Sigmoid colon (tissue), 7 donors: ENCODE data around the gene PRAME. TPM values are rescaled to one million over a fixed set of nuclear protein-coding genes. Genes with fewer than 3 reads are reported as not detected.

ENCODE experiments used
- DNase-seq: peaks from one replicate; pipeline ENCODE4 v3.0.0-alpha.2; 2019
- H3K27ac ChIP-seq, 4 donors: fragments of 200-600 bp; sonication (generic); one replicate each; pipeline ENCODE4 v1.5.1; 2016 to 2019; ENCODE audit warnings: mild to moderate bottlenecking in 1 of 4
- H3K27me3 ChIP-seq, 3 donors: fragments of 200-600 bp; sonication (generic); one replicate each; pipeline ENCODE4 v1.5.1; 2019; ENCODE audit warnings: mild to moderate bottlenecking in 1 of 3
- H3K36me3 ChIP-seq, 4 donors: fragments of 200-600 bp; sonication (generic); one replicate each; pipeline ENCODE4 v1.5.1; 2016 to 2019
- H3K4me1 ChIP-seq, 4 donors: fragments of 200-600 bp; sonication (generic); one replicate each; pipeline ENCODE4 v1.5.1; 2017 to 2019
- H3K4me3 ChIP-seq, 4 donors: fragments of 200-600 bp; sonication (generic); one replicate each; pipeline ENCODE4 v1.5.1; 2017 to 2019; ENCODE audit warnings: mild to moderate bottlenecking in 2 of 4, moderate library complexity in 1 of 4
- H3K9me3 ChIP-seq, 4 donors: fragments of 200-600 bp in 3 of 4; sonication (generic) in 3 of 4; one replicate each; pipeline versions ENCODE4 v1.5.1 to v1.6.1; 2013 to 2019
- EP300 ChIP-seq, 4 donors: sonication (generic); formaldehyde crosslinking; IDR thresholded peaks; one replicate each; pipeline ENCODE4 v1.6.1; 2017; ENCODE audit warnings: antibody characterized with exemption in 4 of 4
- POLR2A ChIP-seq, 2 donors: fragments of 450-650 bp; IDR thresholded peaks; one replicate each; pipeline ENCODE4 v1.6.1; 2016; ENCODE audit warnings: antibody characterized with exemption in 2 of 2, mild to moderate bottlenecking in 2 of 2, moderate library complexity in 2 of 2
- POLR2AphosphoS5 ChIP-seq, 4 donors: sonication (generic); formaldehyde crosslinking; IDR thresholded peaks; one replicate each; pipeline ENCODE4 v1.6.1; 2017; ENCODE audit warnings: antibody characterized with exemption in 4 of 4
- WGBS, 2 donors: extraction: QIAGEN DNeasy Blood & Tissue Kit; methylation state at CpG; one replicate each; pipeline ENCODE4 v1.1.7; 2013; 5-methylcytosine and 5-hydroxymethylcytosine counted together
- intact Hi-C: fragments of 100-400 bp; cut with DNase I; formaldehyde crosslinking; loops from one replicate; pipeline ENCODE4 v1.15.1; 2023
- polyA plus RNA-seq, 3 donors: library from polyadenylated mRNA; stranded (reverse); fragments of 200-250 nt; gene quantifications; one replicate each; pipeline ENCODE4 v1.2.3, GENCODE V29; 2013
- total RNA-seq, 4 donors: library from RNA; depleted of rRNA; stranded (reverse); fragments of >200 nt; gene quantifications; one replicate each; pipeline ENCODE4 v1.1.0, GENCODE V29; 2016
- TF ChIP-seq, protein P1 (sequence below), 4 experiments: fragments of 450-650 bp in 3 of 4; fragments of 200-600 bp in 1 of 4; IDR thresholded peaks; one replicate each; pipeline ENCODE4 v1.5.1; 2016 to 2019; ENCODE audit warnings: antibody characterized with exemption in 4 of 4, mild to moderate bottlenecking in 3 of 4, moderate library complexity in 2 of 4
- donor health status: healthy with polysubstance abuse.
- donor health status: Bipolar disorder and iron deficiency.
- donor health status: healthy.

PRAME gene
- total and polyA plus RNA-seq, 7 donors, result 0.06 to 0.16 TPM; not detected in 5

DNA sequence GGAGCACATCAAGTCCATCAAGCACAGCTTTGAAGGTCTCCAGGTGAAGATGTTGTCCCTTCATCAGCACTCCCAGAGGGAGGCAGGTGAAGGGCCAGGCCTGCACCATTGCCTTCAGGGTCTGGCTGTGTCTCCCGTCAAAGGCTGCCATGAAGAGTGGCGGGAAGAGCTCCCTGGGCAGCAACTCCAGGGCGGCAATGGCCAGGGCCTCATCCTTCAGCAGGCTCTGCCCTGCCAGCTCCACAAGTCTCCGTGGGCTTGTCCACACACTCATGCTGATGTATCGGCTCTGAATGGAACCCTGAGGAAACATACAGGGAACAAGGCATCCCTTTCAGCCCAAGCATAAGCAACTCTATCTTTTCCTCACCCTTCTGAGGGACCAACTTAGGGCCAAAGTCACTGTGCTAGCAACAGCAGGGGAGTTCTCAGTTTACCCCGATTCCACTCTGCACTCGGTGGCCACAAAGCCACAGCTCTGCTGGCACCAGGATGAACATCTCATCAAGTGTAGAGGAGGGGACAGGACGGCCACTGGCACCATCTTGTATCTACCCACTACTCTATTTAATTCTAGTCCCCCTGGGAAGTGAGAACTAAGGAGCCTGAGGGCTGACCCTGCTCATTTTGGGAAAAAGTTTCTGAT lies 8.2 kb downstream of the PRAME start:
- Histone ChIP-seq H3K4me3 (no peak overlapping the region), H3K27me3 (no peaks in the 10 kb centered on the region), H3K4me1 (peaks cover 0 to 8% (median 2%) of the 10 kb centered on the region in 4 donors), H3K27ac (no peak overlapping the region), H3K36me3 (no peaks in the 10 kb centered on the region), H3K9me3 (no peaks in the 10 kb centered on the region)
- WGBS, 2 donors, result 88 to 94% methylated on average over 8 of the region's 8 CpGs
- TF ChIP-seq EP300 (IDR thresholded peaks at IDR 0.05) (no peak), POLR2A (IDR thresholded peaks at IDR 0.05) (no peak), POLR2AphosphoS5 (IDR thresholded peaks at IDR 0.05) (no peak)
- TF ChIP-seq, protein P1, sequence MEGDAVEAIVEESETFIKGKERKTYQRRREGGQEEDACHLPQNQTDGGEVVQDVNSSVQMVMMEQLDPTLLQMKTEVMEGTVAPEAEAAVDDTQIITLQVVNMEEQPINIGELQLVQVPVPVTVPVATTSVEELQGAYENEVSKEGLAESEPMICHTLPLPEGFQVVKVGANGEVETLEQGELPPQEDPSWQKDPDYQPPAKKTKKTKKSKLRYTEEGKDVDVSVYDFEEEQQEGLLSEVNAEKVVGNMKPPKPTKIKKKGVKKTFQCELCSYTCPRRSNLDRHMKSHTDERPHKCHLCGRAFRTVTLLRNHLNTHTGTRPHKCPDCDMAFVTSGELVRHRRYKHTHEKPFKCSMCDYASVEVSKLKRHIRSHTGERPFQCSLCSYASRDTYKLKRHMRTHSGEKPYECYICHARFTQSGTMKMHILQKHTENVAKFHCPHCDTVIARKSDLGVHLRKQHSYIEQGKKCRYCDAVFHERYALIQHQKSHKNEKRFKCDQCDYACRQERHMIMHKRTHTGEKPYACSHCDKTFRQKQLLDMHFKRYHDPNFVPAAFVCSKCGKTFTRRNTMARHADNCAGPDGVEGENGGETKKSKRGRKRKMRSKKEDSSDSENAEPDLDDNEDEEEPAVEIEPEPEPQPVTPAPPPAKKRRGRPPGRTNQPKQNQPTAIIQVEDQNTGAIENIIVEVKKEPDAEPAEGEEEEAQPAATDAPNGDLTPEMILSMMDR (IDR thresholded peaks at IDR 0.05), result no peak
- intact Hi-C loops, result no loop called here
- no peak for DNase-seq

DNA sequence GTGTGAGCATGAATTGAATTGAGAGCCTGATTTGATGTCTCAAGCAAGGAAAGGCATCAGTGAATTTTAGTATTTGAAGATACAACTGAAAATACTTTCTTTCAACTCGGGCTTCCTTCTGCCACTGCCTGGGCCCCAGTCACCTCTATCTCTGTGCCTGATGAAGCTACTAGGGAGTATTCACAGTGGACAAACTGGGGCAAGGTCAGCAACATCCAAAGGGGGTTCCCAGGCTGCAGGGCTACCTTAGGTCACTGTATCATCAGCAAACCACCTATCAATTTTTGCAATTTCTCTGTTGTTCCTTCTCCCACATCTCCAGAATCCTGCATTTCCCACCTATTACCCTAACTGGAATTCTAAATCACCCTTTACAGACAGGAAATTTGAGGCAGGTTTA lies 10.2 kb downstream of the PRAME start:
- no peaks in the 10 kb centered on the region for H3K27me3 ChIP-seq
- H3K9me3 ChIP-seq, result no peaks in the 10 kb centered on the region
- no peaks in the 10 kb centered on the region for H3K36me3 ChIP-seq
- TF ChIP-seq POLR2A (IDR thresholded peaks at IDR 0.05) (no peak), POLR2AphosphoS5 (IDR thresholded peaks at IDR 0.05) (no peak), EP300 (IDR thresholded peaks at IDR 0.05) (no peak)
- TF ChIP-seq, protein P1 (IDR thresholded peaks at IDR 0.05), result no peak
- H3K4me3 ChIP-seq, result no peak overlapping the region
- intact Hi-C loops, result no loop called here
- H3K4me1 ChIP-seq, result no peaks in the 10 kb centered on the region
- WGBS, 2 donors, result 68 to 69% methylated on average over 1 of the region's 1 CpG
- DNase-seq, result no peak
- H3K27ac ChIP-seq, result no peak overlapping the region

- Histone ChIP-seq H3K4me1 (no peaks in the 10 kb centered on the region), H3K9me3 (no peaks in the 10 kb centered on the region), H3K27me3 (no peaks in the 10 kb centered on the region), H3K36me3 (no peaks in the 10 kb centered on the region), H3K4me3 (no peak overlapping the region), H3K27ac (no peak overlapping the region)
- TF ChIP-seq POLR2AphosphoS5 (IDR thresholded peaks at IDR 0.05), result no peak
- TF ChIP-seq, protein P1 (IDR thresholded peaks at IDR 0.05), result no peak
- TF ChIP-seq EP300 (IDR thresholded peaks at IDR 0.05), result no peak
- no peak for TF ChIP-seq POLR2A (IDR thresholded peaks at IDR 0.05)
- 75% methylated on average over 9 of the region's 9 CpGs for WGBS, 2 donors
- intact Hi-C loops, result no loop called here
- DNase-seq, result no peak
Observed at GRCh38 chr22:22548317-22548716, 10.7 kb downstream of the PRAME start.

DNA sequence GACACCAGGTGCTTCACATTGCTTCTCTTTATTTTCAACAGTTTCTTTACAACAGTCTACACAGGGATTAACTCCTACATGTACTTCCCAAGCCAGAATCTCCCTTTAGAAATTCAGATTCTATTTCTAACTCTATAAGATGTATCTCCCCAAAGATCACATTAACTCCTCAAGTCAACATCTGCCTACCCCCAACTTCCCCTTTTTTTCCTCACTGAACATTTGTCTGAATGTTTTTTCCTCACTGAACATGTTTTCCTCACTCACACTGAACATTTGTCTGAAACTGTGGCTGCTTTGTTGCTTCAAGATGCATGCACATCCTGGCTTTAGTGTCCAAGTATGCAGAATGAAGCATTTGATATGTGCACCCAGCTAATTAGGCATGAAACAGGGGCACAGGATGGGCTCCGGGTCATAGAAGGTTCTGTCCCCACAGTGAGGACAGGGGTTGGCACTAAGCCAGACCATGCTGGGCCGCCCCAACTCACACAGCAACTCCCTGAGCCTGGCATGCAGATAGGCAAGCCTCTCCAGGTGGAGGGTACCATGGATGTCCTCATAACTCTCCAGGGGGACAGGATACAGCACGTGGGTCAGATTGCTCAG lies 11.3 kb downstream of the PRAME start:
- DNase-seq, result no peak
- 36 to 44% methylated on average over 3 of the region's 3 CpGs for WGBS, 2 donors
- no peak overlapping the region for H3K27ac ChIP-seq
- no peaks in the 10 kb centered on the region for H3K36me3 ChIP-seq
- no peaks in the 10 kb centered on the region for H3K4me1 ChIP-seq
- no peak overlapping the region for H3K4me3 ChIP-seq
- TF ChIP-seq POLR2AphosphoS5 (IDR thresholded peaks at IDR 0.05), result no peak
- TF ChIP-seq POLR2A (IDR thresholded peaks at IDR 0.05), result no peak
- TF ChIP-seq, protein P1 (IDR thresholded peaks at IDR 0.05), result no peak
- no peak for TF ChIP-seq EP300 (IDR thresholded peaks at IDR 0.05)
- no peaks in the 10 kb centered on the region for H3K27me3 ChIP-seq
- intact Hi-C loops, result no loop called here
- no peaks in the 10 kb centered on the region for H3K9me3 ChIP-seq
